Calu3 (cell line): Measurements from ENCODE around the gene OR2V2. TPM values are rescaled to one million over a fixed set of nuclear protein-coding genes. Genes with fewer than 3 reads are reported as not detected.

Experiments used
- BruUV-seq: library from RNA; stranded (reverse); fragments of 400-500 nt; replicated peaks from 2 replicates; lab custom pipeline; 2021; lab: Mats Ljungman, UMichigan
- CTCF ChIA-PET: fragments of 300-600 bp; sonication (Branson Sonifier 250); formaldehyde crosslinking; loops from one replicate; lab custom pipeline; 2022; ENCODE audit warnings: antibody characterized with exemption; lab: Charles Lee
- DNase-seq: peaks from one replicate; pipeline ENCODE4 v3.0.0; 2022
- H3K27ac Mint-ChIP-seq: one replicate; pipeline ENCODE4 v1.8.0; 2022; ENCODE audit warnings: mixed read lengths; ENCODE audit not compliant: unreplicated experiment
- H3K27me3 Mint-ChIP-seq: one replicate; pipeline ENCODE4 v1.8.0; 2022; ENCODE audit warnings: mixed read lengths; ENCODE audit not compliant: unreplicated experiment
- H3K36me3 Mint-ChIP-seq: one replicate; pipeline ENCODE4 v1.8.0; 2022; ENCODE audit warnings: mild to moderate bottlenecking, moderate library complexity, mixed read lengths; ENCODE audit not compliant: insufficient read depth, unreplicated experiment
- H3K4me1 Mint-ChIP-seq: one replicate; pipeline ENCODE4 v1.8.0; 2022; ENCODE audit warnings: mild to moderate bottlenecking, low read depth, mixed read lengths; ENCODE audit not compliant: unreplicated experiment
- H3K4me3 Mint-ChIP-seq: one replicate; pipeline ENCODE4 v1.8.0; 2022; ENCODE audit warnings: mild to moderate bottlenecking, low read depth, moderate library complexity, mixed read lengths; ENCODE audit not compliant: unreplicated experiment
- H3K9me3 Mint-ChIP-seq: one replicate; pipeline ENCODE4 v1.8.0; 2022; ENCODE audit warnings: low read depth, mixed read lengths; ENCODE audit not compliant: unreplicated experiment
- CTCF ChIP-seq: fragments of 200-600 bp; IDR thresholded peaks from one replicate; pipeline ENCODE4 v1.8.0; 2022; ENCODE audit warnings: antibody characterized with exemption; ENCODE audit not compliant: unreplicated experiment
- intact Hi-C: fragments of 100-400 bp; cut with micrococcal nuclease; formaldehyde crosslinking; loops from one replicate; pipeline ENCODE4 v1.10.0; 2022; ENCODE audit not compliant: unreplicated experiment
- total RNA-seq: library from RNA; stranded (reverse); gene quantifications from 2 replicates; pipeline ENCODE4 v1.2.3, GENCODE V29; 2022

The OR2V2 gene
- total RNA-seq, 1 experiment from 2014 or later = not detected

- BruUV-seq = no TSS peak
- H3K27ac Mint-ChIP-seq = no peak overlapping the region
- H3K4me1 Mint-ChIP-seq = peaks cover 27% of the 10 kb centered on the region
- peaks cover 18% of the 10 kb centered on the region for H3K36me3 Mint-ChIP-seq
- H3K9me3 Mint-ChIP-seq = no peaks in the 10 kb centered on the region
- H3K4me3 Mint-ChIP-seq = no peak overlapping the region
- H3K27me3 Mint-ChIP-seq = peaks cover 48% of the 10 kb centered on the region
- no peak for DNase-seq
- no peak for TF ChIP-seq CTCF
- intact Hi-C loops = no loop called here
- CTCF ChIA-PET = no interaction called here
Measured at GRCh38 chr5:181199881-181200638, 52.7 kb downstream of the OR2V2 start.

GRCh38 chr5:181200816-181201215 is 53.4 kb downstream of the OR2V2 start:
- peaks cover 25% of the 10 kb centered on the region for H3K36me3 Mint-ChIP-seq
- CTCF ChIA-PET = no interaction called here
- no peak overlapping the region for H3K4me3 Mint-ChIP-seq
- DNase-seq = no peak
- H3K27me3 Mint-ChIP-seq = peaks cover 55% of the 10 kb centered on the region
- intact Hi-C loops = no loop called here
- no TSS peak for BruUV-seq
- no peak overlapping the region for H3K27ac Mint-ChIP-seq
- no peaks in the 10 kb centered on the region for H3K9me3 Mint-ChIP-seq
- peaks cover 33% of the 10 kb centered on the region for H3K4me1 Mint-ChIP-seq
- no peak for TF ChIP-seq CTCF

- H3K9me3 Mint-ChIP-seq = no peaks in the 10 kb centered on the region
- H3K36me3 Mint-ChIP-seq = peaks cover 49% of the 10 kb centered on the region
- peak overlapping the region; percentile 75 for H3K4me3 Mint-ChIP-seq
- intact Hi-C loops = no loop called here
- H3K4me1 Mint-ChIP-seq = peaks cover 57% of the 10 kb centered on the region
- no peak for TF ChIP-seq CTCF
- H3K27ac Mint-ChIP-seq = no peak overlapping the region
- peaks cover 72% of the 10 kb centered on the region for H3K27me3 Mint-ChIP-seq
- no peak for DNase-seq
- CTCF ChIA-PET = interaction anchor here (1.9 kb wide), 1 partner anchor 15 kb away, joined by 7 read pairs; no protein-coding TSS in a partner anchor
- BruUV-seq = no TSS peak
Measured at GRCh38 chr5:181203093-181203711, 55.8 kb downstream of the OR2V2 start.

- H3K27ac Mint-ChIP-seq = no peak overlapping the region
- no peak for DNase-seq
- H3K27me3 Mint-ChIP-seq = peaks cover 67% of the 10 kb centered on the region
- peak overlapping the region; percentile 75 for H3K4me3 Mint-ChIP-seq
- intact Hi-C loops = no loop called here
- H3K36me3 Mint-ChIP-seq = peaks cover 52% of the 10 kb centered on the region
- no TSS peak for BruUV-seq
- TF ChIP-seq CTCF = no peak
- H3K4me1 Mint-ChIP-seq = peaks cover 54% of the 10 kb centered on the region
- CTCF ChIA-PET = interaction anchor here (0.7 to 2.1 kb wide), 3 partner anchors 12 to 821 kb away, joined by 3 to 7 read pairs (median 7); no protein-coding TSS in a partner anchor
- no peaks in the 10 kb centered on the region for H3K9me3 Mint-ChIP-seq
Measured at GRCh38 chr5:181203777-181204112, 56.4 kb downstream of the OR2V2 start.
